Stimulated activated CD8-positive, alpha-beta memory T cell treated with anti-CD3 and anti-CD28 coated beads, Interleukin-2, amount 100 ng/mL, for 48 hours (primary cell): Measurements from ENCODE around the gene LRRC4.

Experiments
- DNase-seq, 2 donors: peaks; one replicate each; pipeline ENCODE4 v3.0.0-alpha.2; 2020; ENCODE audit warnings: low read depth in 2 of 2

The LRRC4 gene

GRCh38 chr7:128006550-128007302 lies 24.5 kb downstream of the LRRC4 start:
- no peak for DNase-seq

- DNase-seq = no peak
These were observed 25.5 kb downstream of the LRRC4 start for GRCh38 chr7:128005759-128006159.

GRCh38 chr7:128005117-128005516 lies 26.1 kb downstream of the LRRC4 start:
- DNase-seq = no peak

- no peak for DNase-seq
These were observed 26.6 kb downstream of the LRRC4 start for GRCh38 chr7:128004623-128005022.

GRCh38 chr7:128003787-128004186 lies 27.4 kb downstream of the LRRC4 start:
- DNase-seq = no peak

GRCh38 chr7:128003167-128003566 lies 28.1 kb downstream of the LRRC4 start:
- DNase-seq = no peak

GRCh38 chr7:128000854-128001265 lies 30.4 kb downstream of the LRRC4 start:
- no peak for DNase-seq

GRCh38 chr7:128000048-128000447 lies 31.2 kb downstream of the LRRC4 start:
- no peak for DNase-seq

- no peak for DNase-seq
These were observed 32.6 kb downstream of the LRRC4 start for GRCh38 chr7:127998671-127999070.

GRCh38 chr7:127997226-127997922 lies 33.9 kb downstream of the LRRC4 start:
- DNase-seq = no peak

- no peak for DNase-seq
These were observed 34.8 kb downstream of the LRRC4 start for GRCh38 chr7:127996253-127997071.

GRCh38 chr7:127995881-127996215 lies 35.4 kb downstream of the LRRC4 start:
- DNase-seq = no peak

- DNase-seq = no peak
These were observed 35.9 kb downstream of the LRRC4 start for GRCh38 chr7:127995156-127995880.

GRCh38 chr7:127993987-127994386 lies 37.2 kb downstream of the LRRC4 start:
- DNase-seq = no peak

- no peak for DNase-seq
These were observed 37.9 kb downstream of the LRRC4 start for GRCh38 chr7:127993317-127993716.

GRCh38 chr7:127988751-127989150 lies 42.5 kb downstream of the LRRC4 start:
- DNase-seq = no peak

GRCh38 chr7:127986581-127987521 lies 44.4 kb downstream of the LRRC4 start:
- DNase-seq = no peak

GRCh38 chr7:127983804-127984332 lies 47.4 kb downstream of the LRRC4 start:
- no peak for DNase-seq

- DNase-seq = no peak
These were observed 49.3 kb downstream of the LRRC4 start for GRCh38 chr7:127981965-127982364.

- no peak for DNase-seq
These were observed 50.3 kb downstream of the LRRC4 start for GRCh38 chr7:127980901-127981300.

GRCh38 chr7:127979728-127980126 lies 51.5 kb downstream of the LRRC4 start:
- DNase-seq = no peak
